DMS 273 (cell line): Measurements from ENCODE around the gene ABCG8.
"Not testable (repeated sequence)": the region's sequence is repeated elsewhere in the genome, so short reads cannot be mapped to it uniquely, and the experiment has no call there.

ENCODE experiments used
- DNase-seq: peaks from one replicate; lab custom pipeline; 2025; ENCODE audit not compliant: unreplicated experiment; lab: John Stamatoyannopoulos, UW

Gene ABCG8

DNA sequence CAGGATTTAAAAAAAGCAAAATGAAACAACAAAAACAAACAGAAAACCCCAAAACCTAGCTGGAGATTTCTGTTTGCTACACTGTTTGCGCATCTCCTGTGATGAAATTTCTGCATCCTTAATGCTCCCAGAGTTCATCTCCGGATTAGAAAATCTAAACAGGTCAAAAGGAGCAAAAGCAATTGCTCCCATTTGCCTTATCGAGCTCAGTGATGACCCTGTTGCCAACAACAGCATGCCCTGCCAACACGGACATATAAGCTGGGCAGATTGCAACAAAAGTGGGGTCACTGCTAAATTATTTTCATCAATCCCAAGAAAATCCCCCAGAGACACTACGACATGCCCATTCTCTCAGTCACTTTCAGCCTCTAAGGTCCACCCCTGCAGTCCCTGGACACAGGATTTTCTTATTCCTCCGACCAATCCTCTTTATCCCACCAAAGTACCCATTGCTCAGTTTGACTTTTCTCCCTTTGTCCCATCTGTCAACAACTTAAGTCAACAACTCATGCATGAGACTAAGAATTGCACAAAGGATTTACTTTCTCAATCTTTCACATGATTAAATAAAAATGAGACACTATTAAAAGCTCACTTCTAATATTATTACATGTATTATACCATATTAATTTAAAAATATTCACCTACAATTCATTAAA is 67.8 kb downstream of the ABCG8 start:
- no peak for DNase-seq

DNA sequence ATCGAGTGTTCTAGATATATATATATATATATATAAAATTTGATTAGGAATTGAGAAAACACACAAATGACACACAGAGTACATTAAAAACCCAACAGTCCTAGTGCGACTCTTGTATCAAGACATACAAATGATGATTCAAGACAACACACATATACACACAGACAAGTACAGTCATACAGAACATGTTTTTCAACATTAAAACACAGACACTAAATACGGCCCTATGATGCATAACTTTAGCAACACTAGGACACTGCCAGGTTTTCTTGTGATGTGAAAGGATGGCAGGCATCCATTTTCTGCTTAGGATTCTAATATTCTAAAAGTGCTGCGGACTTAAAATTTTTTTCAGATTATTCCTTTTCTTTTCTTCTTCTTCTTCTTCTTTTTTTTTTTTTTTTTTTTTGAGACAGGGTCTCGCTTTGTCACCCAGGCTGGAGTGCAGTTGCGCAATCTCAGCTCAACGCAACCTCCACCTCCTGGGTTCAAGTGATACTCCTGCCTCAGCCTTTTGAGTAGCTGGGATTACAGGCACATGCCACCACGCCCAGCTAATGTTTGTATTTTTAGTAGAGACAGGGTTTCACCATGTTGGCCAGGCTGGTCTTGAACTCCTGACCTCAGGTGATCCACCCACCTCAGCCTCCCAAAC is 72.5 kb downstream of the ABCG8 start:
- DNase-seq = not testable (repeated sequence)

DNA sequence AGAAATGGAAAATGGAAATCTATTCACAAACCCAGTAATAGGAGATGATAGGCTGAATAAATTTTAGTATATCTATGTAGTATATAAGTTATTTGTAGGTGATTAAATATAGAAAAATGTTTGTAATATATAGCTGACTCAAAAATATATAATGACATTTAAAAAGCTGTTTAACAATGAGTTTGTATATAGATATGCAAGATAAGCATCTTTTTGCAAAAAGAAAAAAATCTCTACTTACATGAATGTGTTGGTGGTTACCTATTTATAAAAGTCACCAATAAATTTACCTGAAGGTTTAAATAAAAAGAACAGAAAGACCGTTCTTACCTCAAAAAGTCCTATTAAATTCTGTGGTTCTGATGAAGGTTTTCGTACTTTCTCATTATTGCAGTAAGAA is 85.7 kb downstream of the ABCG8 start:
- no peak for DNase-seq

DNA sequence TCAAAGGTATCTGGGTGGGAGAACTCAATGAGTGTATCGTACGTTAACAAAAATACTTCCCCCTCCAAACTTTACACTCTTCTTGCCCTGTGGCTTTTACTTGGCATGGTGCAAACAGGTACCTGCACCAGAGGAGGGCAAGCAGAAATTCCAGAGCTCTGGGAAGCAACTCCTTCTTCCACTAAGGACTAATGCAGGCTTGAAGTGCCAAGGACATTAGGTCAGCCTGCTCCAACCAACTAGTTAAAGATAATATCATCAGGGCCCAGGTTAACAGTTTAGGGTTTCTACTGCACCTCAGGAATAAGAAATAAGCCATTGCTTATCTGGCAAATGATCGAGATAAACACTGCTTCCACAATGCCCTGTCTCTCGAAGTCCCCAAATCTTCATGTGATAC is 86.7 kb downstream of the ABCG8 start:
- DNase-seq = no peak

DNA sequence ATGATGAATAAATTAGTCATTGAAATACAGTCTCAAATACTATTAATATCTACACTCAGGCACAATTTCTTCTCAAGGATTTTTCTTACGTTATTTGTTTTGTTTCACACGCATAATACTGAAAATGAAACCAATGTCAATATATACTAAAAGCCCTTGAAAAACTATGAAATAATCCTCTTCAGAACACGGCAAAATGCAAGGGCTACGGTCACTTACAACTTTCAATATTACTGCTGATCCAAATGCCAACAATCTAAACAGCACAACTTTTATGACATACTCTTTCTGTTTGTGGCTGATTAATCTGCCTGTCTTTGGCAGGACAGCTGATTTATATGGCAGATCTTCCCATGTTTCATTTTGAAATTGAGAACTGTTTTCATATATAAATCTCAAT is 88.7 kb downstream of the ABCG8 start:
- no peak for DNase-seq

DNA sequence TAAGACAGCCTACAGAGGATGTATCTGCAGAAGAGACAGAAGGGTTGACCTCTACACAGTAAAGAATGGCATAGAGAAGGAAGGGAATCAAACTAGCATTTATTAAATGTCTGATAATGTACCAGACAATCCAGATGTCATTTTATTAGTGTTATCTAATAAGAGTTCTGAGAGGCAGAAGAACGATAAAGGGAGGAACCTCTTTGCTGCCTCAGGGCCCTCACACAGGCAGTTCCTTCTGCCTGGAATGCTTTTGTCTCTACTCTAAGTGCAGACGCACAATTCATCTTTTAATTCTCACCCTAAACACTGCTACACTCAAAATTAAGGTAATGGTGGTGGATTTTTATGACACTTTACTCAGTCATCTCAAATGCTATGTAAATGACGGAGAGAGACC is 92.5 kb downstream of the ABCG8 start:
- DNase-seq = no peak
